Skin of body (tissue), 3 donors: ENCODE data around the gene MEGF11. TPM values are rescaled to one million over a fixed set of nuclear protein-coding genes. Genes with fewer than 3 reads are reported as not detected.
"Not testable (repeated sequence)": the region's sequence is repeated elsewhere in the genome, so short reads cannot be mapped to it uniquely, and the experiment has no call there.

Experiments
- DNase-seq: peaks from one replicate; lab custom pipeline; 2025; lab: John Stamatoyannopoulos, UW
- small RNA-seq: library from RNA; depleted of rRNA; stranded (forward); fragments of <200 nt; gene quantifications from one replicate; pipeline ENCODE3, GENCODE V24; 2014; ENCODE audit warnings: low replicate concordance
- total RNA-seq: library from RNA; depleted of rRNA; stranded (reverse); fragments of >200 nt; gene quantifications from one replicate; pipeline ENCODE4 v1.2.3, GENCODE V29; 2014

Gene MEGF11
- total RNA-seq, 1 donor from 2014 or later: 0.30 TPM

DNA sequence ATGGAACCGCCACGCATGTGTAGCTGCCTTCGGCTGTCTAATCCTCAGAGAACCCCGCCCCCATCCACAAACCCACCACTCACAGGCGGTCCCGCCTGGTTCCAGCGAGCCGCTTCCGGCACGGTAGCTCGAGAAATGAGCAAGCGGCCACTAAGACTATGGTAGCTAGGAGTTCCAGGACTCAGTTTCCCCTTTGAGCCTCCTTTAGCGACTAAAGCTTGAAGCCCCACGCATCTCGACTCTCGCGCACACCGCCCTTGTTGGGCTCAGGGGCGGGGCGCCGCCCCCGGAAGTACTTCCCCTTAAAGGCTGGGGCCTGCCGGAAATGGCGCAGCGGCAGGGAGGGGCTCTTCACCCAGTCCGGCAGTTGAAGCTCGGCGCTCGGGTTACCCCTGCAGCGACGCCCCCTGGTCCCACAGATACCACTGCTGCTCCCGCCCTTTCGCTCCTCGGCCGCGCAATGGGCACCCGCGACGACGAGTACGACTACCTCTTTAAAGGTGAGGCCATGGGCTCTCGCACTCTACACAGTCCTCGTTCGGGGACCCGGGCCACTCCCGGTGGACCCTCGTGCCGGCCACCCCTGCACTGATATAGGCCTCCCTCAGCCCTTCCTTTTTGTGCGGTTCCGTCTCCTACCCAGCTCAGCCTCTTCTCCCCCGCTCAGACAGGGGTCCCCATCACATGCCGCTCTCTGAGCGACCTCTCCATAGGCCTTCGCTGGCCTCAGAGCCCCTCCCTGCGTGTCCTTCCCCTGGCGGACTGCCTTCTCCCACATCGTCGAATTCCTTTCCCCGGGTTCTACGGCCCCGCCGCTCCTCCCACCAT, 384.2 kb downstream of the MEGF11 start, which contains the start of gene RAB11A:
Gene RAB11A, plus strand, starts transcription at position 366 of the 828 bp plus-strand sequence. Its CDS starts 95 bp downstream, at position 461.
- peak; percentile 97 for DNase-seq

DNA sequence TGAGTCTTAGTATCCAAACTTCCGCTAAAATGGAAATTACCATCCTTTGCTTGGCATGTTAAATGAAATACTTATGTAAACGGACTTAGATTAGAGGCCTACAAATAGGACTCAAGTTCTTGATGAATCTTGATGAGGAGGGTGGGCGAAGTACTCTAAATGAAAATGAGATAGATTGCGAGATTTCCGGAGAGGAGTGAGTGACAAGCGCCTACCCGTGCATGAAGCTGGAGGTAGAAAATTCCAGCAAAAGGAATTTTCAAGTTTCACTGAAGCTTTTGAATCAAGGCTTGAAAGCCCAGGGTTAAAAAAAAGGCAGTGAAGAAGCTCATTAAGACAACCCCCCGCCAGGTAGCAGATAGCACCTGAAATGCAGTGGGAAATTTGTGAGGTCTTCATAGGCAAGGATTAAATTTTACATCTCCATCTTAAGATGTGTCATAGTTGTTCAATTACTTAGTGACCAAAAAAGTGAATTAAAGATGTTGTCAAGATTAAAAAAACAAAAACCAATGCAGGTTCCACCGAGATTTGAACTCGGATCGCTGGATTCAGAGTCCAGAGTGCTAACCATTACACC, 384.9 kb downstream of the MEGF11 start:
- DNase-seq: no peak

DNA sequence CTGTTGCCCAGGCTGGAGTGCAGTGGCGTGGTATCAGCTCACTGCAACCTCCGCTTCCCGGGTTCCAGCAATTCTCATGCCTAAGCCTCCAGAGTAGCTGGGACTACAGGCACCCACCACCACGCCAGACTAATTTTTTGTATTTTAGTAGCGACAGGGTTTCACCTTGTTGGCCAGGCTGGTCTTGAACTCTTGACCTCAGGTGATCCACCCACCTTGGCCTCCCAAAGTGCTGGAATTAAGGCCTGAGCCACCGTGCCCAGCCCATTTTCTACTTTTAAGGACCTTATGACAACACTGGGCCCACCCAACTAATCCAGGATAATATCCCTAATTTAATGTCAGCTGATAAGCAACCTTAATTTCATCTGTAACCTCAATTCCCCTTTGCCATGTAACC, 385.6 kb downstream of the MEGF11 start:
- DNase-seq: not testable (repeated sequence)

DNA sequence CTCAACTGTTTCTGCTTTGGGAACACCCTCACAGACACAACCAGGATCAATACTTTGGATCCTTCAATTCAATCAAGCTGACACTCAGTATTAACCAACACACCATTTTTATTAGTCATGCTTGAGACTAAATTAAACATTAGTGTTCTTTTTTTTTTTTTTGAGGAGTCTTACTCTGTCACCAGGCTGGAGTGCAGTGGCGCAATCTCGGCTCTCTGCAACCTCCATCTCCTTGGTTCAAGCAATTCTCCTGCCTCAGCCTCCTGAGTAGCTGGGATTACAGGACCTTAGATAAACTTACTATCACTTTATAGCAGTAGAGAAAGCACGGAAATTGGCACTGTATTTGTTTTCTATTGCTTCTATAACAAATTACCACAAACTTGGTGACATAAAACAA, 386.3 kb downstream of the MEGF11 start:
- no peak for DNase-seq

DNA sequence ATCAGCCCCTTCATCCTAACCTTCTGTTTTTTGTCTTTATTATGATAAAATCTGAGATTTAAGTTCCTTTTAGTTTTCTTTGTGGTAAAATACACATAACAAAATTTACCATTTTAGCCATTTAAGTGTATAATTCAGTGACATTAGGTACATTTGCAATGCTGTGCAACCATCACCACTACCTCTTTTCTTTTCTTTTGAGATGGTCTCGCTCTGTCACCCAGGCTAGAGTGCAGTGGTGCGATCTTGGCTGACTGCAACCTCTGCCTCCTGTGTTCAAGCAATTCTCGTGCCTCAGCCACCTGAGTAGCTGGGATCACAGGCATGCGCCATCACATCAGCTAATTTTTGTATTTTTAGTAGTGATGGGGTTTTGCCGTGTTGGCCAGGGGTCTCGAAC, 390.4 kb downstream of the MEGF11 start:
- DNase-seq: no peak

DNA sequence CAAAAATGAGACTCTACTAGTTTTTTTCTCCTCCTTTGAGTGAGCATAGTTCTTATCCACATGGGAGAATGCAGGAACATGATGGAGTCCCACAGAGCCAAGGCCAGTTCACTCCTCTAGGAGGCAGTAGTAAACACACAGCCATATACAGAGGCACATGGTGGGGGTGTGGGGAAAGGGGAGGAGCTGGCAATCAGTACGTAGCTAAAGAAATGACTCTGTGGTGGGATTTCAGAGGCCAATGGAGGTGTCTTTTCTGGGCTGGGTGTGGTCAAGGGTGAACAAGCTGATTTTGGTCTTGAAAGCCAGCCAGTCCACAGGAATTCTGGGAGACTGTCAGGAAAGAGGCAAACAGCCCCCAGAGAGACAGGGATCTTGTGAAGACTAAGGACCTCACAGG, 390.9 kb downstream of the MEGF11 start:
- no peak for DNase-seq

DNA sequence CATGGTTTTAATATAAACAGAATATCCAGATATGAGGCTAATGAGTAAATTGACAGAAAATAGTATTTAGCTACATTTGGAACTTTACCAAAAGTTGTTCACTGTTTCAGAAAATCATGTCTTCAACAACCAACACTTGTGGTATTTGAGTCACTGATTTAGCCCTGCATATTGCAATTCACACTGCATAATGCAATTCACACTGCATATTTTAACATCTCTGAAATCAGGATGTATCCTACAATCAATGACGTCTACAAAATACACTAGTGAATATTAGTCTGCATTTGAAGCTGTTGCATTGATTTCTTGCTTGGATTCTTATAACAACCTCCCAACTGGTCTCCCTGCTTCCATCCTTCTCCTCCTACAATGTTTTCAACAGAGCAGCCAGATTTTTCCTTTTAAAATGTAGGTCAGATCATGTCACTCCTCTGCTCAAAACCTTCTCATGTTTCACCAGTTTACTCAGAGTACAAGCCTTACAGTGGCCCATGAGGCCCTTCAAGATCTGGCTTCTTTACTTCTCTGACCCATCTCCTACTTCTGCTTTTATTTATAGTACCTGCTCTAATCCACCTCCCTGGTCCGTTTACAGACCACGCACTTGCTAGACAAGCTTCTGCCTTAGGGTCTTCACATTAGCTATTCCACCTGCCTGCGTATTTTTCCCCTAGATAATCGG, 395.7 kb downstream of the MEGF11 start:
- DNase-seq: no peak

DNA sequence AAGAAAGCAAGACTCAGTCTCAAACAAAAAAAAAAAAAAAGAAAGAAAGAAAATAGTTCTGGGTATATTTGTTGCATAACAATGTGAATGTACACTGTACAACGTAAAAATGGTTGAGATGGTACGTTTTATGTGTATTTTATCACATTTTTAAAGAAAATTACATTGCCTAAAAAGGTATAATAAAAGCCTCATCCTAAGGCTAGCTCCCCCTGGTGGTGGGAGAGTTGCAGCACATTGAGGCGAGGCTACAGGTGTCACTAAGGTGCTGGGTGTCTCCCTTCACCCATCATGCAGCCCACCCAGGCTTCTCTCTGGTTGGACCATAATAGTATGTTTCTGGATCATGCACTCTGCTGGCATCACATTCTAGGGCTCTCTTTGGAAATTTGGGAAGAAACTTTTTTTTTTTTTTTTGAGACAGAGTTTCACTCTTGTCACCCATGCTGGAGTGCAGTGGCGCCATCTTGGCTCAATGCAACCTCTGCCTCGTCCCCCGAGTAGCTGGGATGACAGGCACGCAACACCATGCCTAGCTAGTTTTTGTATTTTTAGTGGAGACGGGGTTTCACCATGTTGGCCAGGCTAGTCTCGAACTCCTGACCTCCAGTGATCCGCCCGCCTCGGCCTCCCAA, 396.6 kb downstream of the MEGF11 start:
- DNase-seq: no peak

DNA sequence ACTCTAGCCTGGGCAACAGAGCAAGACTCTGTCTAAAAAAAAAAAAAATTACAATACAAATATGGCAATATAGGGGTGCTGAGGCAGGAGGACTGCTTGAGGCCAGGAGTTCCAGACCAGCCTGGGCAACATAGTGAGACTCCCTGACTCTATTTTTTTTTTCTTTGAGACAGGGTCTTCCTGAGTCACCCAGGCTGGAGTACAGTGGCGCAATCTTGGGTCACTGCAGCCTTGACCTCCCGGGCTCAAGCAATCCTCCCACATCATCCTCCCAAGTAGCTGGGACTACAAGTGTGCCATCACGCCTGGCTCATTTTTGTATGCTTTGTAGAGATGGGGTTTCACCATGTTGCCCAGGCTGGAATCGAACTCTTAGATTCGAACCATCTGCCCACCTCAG, 401.6 kb downstream of the MEGF11 start:
- no peak for DNase-seq

DNA sequence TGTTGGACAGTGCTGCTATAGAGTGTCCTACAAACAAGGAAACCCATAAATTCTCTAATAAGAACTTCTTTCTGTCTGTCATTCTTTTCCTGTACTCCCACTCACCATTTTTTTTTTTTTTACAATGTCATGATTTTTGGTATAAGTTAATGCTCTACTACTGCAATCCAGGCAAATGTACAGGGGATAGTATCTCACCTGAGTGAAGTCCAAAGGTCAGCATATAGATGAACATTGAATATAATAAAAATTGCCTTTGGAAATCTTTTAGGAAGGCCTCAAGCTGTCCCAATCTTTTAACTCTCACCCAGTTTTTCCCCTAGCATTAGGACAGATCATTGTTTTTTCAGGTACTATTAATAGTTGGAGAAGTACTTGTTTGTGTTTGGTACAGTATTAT, 405.6 kb downstream of the MEGF11 start:
- DNase-seq: no peak

DNA sequence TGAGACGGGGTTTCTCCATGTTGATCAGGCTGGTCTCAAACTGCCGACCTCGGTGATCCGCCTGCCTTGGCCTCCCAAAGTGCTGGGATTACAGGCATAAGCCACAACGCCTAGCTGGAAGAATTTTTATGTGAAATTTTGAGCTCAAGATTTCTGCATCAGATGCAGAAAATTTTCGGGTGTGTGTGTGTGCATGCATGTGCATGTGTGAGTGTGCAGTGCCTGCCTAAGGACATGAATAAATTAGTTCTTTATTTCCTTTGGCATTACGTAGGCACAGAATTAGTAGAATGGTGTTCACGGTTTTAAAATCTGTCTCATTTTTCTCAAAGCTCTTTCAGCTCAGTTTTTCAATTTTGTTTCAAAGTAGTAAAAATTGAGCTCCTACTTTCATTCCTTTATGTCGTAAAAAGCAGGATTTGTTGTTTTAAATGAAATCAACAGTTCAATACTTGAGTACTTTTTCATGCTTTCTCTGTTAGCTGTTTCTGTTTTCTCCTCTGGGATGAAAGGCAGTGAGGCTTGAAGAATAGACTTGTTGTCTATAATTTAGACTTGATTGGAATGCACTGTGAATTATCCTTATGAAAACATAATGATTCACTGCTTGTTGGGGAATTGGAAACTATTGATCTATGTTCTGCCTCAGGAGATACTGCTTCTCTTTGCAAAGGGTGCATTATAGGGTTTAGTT, 407.6 kb downstream of the MEGF11 start:
- DNase-seq: no peak

Small RNAs within 50 kb of the gene (small RNA-seq; reads per million reads assigned to genes)
- not detected for gene MIR4311

Other genes starting within 250 kb of the MEGF11 start
- 27.3 TPM for gene DIS3L, start 39.8 kb upstream of the MEGF11 start, total RNA-seq
- 9.8 TPM for gene TIPIN, start 102.9 kb upstream of the MEGF11 start, total RNA-seq
- gene MAP2K1, start 133.2 kb upstream of the MEGF11 start, total RNA-seq: 23.8 TPM
- 10.8 TPM for gene SNAPC5, start 244.0 kb upstream of the MEGF11 start, total RNA-seq